Calu3 (cell line): ENCODE results near the gene PPARA. TPM values are rescaled to one million over a fixed set of nuclear protein-coding genes. Genes with fewer than 3 reads are reported as not detected.
"Not testable (repeated sequence)": the region's sequence is repeated elsewhere in the genome, so short reads cannot be mapped to it uniquely, and the experiment has no call there.

Source experiments
- BruUV-seq: library from RNA; stranded (reverse); fragments of 400-500 nt; replicated peaks from 2 replicates; lab custom pipeline; 2021; lab: Mats Ljungman, UMichigan
- CTCF ChIA-PET: fragments of 300-600 bp; sonication (Branson Sonifier 250); formaldehyde crosslinking; loops from one replicate; lab custom pipeline; 2022; ENCODE audit warnings: antibody characterized with exemption; lab: Charles Lee
- DNase-seq: peaks from one replicate; pipeline ENCODE4 v3.0.0; 2022
- H3K27ac Mint-ChIP-seq: one replicate; pipeline ENCODE4 v1.8.0; 2022; ENCODE audit warnings: mixed read lengths; ENCODE audit not compliant: unreplicated experiment
- H3K27me3 Mint-ChIP-seq: one replicate; pipeline ENCODE4 v1.8.0; 2022; ENCODE audit warnings: mixed read lengths; ENCODE audit not compliant: unreplicated experiment
- H3K36me3 Mint-ChIP-seq: one replicate; pipeline ENCODE4 v1.8.0; 2022; ENCODE audit warnings: mild to moderate bottlenecking, moderate library complexity, mixed read lengths; ENCODE audit not compliant: insufficient read depth, unreplicated experiment
- H3K4me1 Mint-ChIP-seq: one replicate; pipeline ENCODE4 v1.8.0; 2022; ENCODE audit warnings: mild to moderate bottlenecking, low read depth, mixed read lengths; ENCODE audit not compliant: unreplicated experiment
- H3K4me3 Mint-ChIP-seq: one replicate; pipeline ENCODE4 v1.8.0; 2022; ENCODE audit warnings: mild to moderate bottlenecking, low read depth, moderate library complexity, mixed read lengths; ENCODE audit not compliant: unreplicated experiment
- H3K9me3 Mint-ChIP-seq: one replicate; pipeline ENCODE4 v1.8.0; 2022; ENCODE audit warnings: low read depth, mixed read lengths; ENCODE audit not compliant: unreplicated experiment
- intact Hi-C: fragments of 100-400 bp; cut with micrococcal nuclease; formaldehyde crosslinking; loops from one replicate; pipeline ENCODE4 v1.10.0; 2022; ENCODE audit not compliant: unreplicated experiment
- total RNA-seq: library from RNA; stranded (reverse); gene quantifications from 2 replicates; pipeline ENCODE4 v1.2.3, GENCODE V29; 2022
- TF ChIP-seq, protein P1 (sequence below): fragments of 200-600 bp; IDR thresholded peaks from one replicate; pipeline ENCODE4 v1.8.0; 2022; ENCODE audit warnings: antibody characterized with exemption; ENCODE audit not compliant: unreplicated experiment

The PPARA gene
- total RNA-seq, 1 experiment from 2014 or later = 22.7 TPM

DNA sequence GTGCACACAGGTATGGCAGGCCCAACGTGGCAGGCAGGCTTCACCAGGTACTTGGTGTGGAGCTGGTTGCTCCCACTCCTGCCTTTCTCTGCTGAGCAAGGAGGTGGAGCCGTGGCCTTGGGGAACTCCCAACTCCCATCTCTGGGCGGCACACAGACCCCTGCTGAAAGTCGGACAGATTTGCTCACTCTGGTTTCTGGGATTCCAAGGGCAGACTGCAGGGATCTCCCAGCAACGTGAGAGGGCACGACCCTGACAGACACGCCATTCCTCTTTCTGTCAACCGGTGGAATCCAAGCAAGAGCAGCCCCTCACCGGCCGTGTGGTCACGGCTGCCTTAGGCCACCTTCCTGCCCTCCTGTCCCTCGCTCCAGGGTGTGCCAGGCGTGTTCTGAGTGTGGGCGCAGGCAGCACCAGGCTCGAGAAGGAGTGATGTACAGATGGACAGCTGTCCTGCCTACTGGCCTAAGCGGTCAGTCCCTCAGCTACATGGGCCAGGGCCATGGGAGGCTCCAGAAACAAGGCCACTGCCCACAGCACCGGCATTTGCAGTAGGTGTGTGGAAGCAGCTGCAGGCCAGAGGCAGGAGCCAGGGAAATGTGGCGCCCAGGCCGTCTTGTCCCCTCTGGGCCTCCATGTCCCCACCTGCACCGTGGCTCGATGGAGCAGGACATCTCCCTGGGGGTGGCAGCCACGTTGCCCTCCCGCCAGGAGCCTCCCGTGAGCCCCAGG, 13.7 kb upstream of the PPARA start:
- H3K4me1 Mint-ChIP-seq = no peaks in the 10 kb centered on the region
- H3K9me3 Mint-ChIP-seq = no peaks in the 10 kb centered on the region
- TF ChIP-seq, protein P1, sequence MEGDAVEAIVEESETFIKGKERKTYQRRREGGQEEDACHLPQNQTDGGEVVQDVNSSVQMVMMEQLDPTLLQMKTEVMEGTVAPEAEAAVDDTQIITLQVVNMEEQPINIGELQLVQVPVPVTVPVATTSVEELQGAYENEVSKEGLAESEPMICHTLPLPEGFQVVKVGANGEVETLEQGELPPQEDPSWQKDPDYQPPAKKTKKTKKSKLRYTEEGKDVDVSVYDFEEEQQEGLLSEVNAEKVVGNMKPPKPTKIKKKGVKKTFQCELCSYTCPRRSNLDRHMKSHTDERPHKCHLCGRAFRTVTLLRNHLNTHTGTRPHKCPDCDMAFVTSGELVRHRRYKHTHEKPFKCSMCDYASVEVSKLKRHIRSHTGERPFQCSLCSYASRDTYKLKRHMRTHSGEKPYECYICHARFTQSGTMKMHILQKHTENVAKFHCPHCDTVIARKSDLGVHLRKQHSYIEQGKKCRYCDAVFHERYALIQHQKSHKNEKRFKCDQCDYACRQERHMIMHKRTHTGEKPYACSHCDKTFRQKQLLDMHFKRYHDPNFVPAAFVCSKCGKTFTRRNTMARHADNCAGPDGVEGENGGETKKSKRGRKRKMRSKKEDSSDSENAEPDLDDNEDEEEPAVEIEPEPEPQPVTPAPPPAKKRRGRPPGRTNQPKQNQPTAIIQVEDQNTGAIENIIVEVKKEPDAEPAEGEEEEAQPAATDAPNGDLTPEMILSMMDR = no peak
- no peak overlapping the region for H3K4me3 Mint-ChIP-seq
- BruUV-seq = no TSS peak
- no peak overlapping the region for H3K27ac Mint-ChIP-seq
- DNase-seq = no peak
- intact Hi-C loops = no loop called here
- no peaks in the 10 kb centered on the region for H3K36me3 Mint-ChIP-seq
- no peaks in the 10 kb centered on the region for H3K27me3 Mint-ChIP-seq
- CTCF ChIA-PET = no interaction called here

DNA sequence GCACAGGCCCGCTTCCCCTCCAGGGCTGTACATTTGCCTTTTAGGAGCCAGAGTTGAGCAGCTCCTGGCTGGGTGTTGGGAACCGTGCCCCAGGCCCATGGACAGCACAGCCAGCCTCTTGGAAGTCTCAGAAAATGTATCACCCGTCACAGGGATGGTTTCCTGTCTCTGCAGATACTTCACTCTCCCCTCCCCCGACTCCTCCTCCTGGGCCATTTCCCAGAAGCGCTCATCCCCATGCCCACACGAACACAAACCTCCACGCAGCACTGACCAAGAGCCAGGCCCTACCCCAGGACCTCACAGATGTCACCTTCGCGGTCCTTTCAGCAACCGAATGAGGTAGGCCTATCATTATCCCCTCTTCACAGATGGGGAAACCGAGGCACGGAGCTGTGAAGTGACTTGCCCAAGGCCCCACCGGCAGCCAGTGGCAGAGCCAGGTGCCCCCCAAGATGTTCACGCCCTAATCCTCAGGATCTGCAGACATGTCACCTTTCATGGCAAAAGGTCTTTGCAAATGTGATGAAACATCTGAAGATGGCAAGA, 13.0 kb upstream of the PPARA start:
- H3K27me3 Mint-ChIP-seq = peaks cover 4% of the 10 kb centered on the region
- intact Hi-C loops = no loop called here
- BruUV-seq = no TSS peak
- no peaks in the 10 kb centered on the region for H3K9me3 Mint-ChIP-seq
- DNase-seq = no peak
- no peaks in the 10 kb centered on the region for H3K4me1 Mint-ChIP-seq
- CTCF ChIA-PET = no interaction called here
- no peak overlapping the region for H3K4me3 Mint-ChIP-seq
- TF ChIP-seq, protein P1 = no peak
- no peak overlapping the region for H3K27ac Mint-ChIP-seq
- H3K36me3 Mint-ChIP-seq = no peaks in the 10 kb centered on the region

DNA sequence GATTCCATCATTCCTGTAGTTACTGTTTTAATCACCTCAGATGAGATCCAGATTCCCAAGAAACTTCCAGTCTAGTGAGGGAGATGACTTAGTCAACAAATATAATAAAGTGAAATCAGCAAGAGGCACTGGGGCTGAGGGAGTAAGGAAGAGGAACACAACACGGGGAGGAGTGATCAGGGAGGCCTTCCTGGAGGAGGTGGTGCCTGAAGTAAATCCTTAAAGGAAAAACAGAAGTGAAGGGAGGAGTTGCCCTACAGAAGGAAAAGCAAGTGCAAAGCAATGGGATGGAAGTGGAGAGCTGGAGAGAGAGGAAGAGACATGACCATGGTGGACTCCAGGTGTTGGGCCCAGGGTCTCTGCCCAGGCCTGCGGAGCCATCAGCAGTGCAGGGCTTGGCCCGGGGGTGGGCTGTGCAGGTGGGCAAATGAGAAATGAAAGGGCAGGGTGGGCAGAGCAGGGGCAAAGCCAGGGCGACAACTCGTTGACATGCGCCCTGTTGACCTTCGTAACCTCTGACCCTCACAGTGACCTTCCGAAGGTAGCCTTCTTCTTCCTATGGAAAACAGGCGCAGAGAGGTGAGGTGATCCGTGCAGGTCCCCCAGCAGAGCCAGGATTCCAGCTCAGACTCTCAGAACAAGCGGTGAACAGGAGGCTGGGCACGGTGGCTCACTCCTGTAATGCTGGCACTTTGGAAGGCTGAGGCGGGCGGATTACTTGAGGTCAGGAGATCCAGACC, 12.1 kb upstream of the PPARA start:
- Mint-ChIP-seq H3K4me3 (no peak overlapping the region), H3K27me3 (peaks cover 14% of the 10 kb centered on the region), H3K27ac (no peak overlapping the region), H3K4me1 (no peaks in the 10 kb centered on the region), H3K36me3 (no peaks in the 10 kb centered on the region), H3K9me3 (no peaks in the 10 kb centered on the region)
- no TSS peak for BruUV-seq
- intact Hi-C loops = no loop called here
- TF ChIP-seq, protein P1 = no peak
- no peak for DNase-seq
- CTCF ChIA-PET = no interaction called here

DNA sequence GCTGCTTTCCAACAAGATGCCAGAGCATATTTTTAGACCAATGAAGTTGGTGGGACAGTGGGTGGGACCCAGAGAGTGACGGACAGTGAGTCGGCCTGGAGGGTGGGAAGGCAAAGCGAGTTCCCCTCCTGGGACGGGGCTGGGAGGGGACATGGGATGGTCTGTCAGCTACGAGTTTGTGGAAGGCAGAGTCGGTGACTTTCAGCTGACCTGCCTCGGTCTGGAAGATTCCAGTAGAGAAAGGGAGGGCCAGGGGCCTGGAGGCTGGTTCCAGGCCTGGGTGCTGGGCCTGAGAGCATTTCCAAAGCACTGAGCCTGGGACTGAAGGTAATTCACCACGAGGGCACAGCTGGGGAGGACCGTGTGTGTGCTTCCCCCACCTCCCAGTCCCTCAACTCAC, 10.9 kb upstream of the PPARA start:
- CTCF ChIA-PET, H3K9me3 Mint-ChIP-seq, intact Hi-C loops: not testable (repeated sequence)

More for the DNA sequence above, 10.9 kb upstream of the PPARA start:
- not testable (repeated sequence) for DNase-seq, H3K36me3 Mint-ChIP-seq, H3K4me1 Mint-ChIP-seq, H3K27ac Mint-ChIP-seq, H3K4me3 Mint-ChIP-seq, BruUV-seq
- H3K27me3 Mint-ChIP-seq = peaks cover 24% of the 10 kb centered on the region
